NCI-H446 treated with DMSO at 0.1 percent for 48 hours (cell line): Measurements from ENCODE around the gene COL4A2.

Source experiments
- DNase-seq: peaks from one replicate; lab custom pipeline; 2025; lab: John Stamatoyannopoulos, UW

COL4A2 gene

GRCh38 chr13:110306960-110307766 is at the start of gene COL4A2, which contains the start of gene COL4A1:
COL4A2 (plus strand) TSS chr13:110307284; CDS start chr13:110307904, 620 bp downstream.
COL4A1 (minus strand) TSS chr13:110307157; CDS start chr13:110307027, 130 bp downstream.
- DNase-seq: no peak

DNA sequence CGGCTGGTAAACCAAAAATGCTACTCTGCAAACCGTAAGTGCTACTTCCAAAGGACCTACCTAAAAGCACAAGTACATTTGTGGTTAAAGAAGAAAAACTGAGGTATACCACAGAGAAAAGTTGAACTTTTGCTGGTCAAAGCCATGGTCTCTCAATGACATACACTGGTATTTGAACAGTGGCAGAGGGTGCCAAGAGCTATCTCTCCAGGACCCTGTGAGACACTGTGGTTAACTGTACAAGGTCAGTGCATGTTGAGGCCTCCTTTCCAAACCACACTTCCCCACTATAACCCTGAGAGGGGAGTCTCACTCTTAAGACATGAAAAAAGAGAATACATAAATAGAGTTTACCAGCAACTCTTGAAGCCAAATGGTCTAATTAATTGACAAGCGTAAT is 49.7 kb upstream of the COL4A2 start:
- DNase-seq: no peak

DNA sequence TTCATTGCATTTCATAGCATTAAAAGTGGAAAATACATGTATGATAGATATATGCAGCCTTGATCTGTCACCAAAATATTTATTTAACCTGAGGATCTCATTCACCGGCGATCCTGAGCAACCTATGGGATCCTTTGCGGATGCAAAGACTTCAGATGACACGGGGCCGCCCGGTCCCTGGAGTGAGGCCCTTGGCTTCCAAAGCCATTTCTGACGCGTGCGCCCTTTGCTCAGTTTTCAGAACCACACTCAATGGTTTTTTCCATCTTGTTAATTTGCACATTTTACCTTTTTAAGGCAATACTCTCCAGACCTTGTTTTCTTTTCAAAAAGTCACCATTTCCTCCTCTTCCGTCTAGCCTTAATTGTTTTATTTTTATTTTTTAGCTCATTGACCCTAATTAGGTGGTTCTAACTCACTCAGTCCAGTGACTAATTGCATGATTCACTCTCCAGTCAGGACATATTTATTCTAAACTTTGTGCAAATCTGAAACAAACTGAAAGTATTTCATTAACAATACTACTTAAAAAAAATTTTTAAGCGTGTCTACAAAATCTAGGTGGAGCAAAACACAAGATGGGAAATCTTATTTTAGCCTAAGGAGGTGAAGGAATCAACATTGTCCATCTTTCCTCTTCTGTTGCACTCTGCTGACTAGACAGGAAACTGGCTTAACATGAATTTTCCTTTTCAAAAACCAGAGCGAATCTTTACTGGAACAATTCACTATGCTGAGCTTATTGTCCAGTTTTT is 48.0 kb upstream of the COL4A2 start:
- DNase-seq: no peak

DNA sequence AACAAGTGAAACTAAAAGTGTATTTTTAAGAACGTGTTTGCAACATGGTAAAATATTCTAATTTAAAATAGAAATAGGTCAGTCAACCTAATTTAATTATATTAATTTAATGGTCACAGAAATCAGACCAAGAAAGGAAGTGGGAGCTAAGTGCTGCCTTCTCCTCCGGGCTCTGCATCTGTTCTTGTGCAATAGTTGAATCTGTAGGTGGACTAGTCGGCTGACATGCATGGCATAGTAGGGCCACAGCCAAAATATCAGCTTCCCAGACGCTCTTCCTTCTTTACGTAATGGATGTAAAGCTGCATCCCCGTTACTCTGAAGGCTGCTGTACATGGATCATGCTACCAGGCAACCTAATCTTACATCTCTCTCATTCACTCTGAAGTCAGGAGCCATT is 47.4 kb upstream of the COL4A2 start:
- no peak for DNase-seq

- no peak for DNase-seq
Observed at GRCh38 chr13:110261166-110262081, 45.7 kb upstream of the COL4A2 start.

- no peak for DNase-seq
Observed at GRCh38 chr13:110262082-110262436, 45.0 kb upstream of the COL4A2 start.

GRCh38 chr13:110262508-110263291 is 44.4 kb upstream of the COL4A2 start:
- DNase-seq: no peak

- no peak for DNase-seq
Observed at GRCh38 chr13:110263404-110263803, 43.7 kb upstream of the COL4A2 start.

DNA sequence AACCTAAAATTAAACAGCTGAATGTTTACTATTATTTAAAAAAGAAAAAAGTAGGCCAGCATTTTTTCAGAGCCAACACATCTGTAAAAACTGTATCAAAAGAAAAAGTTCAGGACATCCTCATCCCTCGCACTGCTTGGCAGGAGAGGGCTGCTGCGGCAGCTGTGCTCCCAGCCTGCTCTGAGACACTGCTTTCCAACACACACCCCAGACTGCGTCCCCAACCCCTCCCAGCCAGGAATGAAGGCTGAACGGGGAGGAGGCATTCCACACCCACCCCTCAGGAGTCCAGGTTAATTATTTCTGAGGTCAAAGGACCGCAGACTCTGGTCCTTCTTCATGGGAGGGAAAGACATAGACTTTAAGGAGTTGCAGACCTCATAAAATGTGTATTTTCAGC is 43.2 kb upstream of the COL4A2 start:
- DNase-seq: no peak

- DNase-seq: no peak
Observed at GRCh38 chr13:110264685-110265275, 42.3 kb upstream of the COL4A2 start.

DNA sequence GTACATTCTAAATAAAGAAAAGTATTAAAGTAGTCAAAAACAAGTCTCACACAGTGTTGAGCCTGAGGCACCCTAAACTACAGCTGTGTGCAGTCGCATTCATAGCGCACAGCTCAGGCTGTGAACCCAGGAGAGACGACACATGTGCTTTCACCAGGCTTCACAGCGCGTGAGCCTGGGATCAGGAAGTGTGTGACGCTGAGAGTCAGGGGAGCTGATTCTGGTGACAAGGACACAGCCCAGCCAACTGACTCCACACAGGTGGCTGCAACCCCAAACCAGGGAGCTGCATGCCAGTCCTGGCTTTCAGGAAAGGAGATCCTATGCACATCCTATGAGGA is 41.8 kb upstream of the COL4A2 start:
- no peak for DNase-seq

GRCh38 chr13:110265682-110266430 is 41.2 kb upstream of the COL4A2 start:
- DNase-seq: no peak

DNA sequence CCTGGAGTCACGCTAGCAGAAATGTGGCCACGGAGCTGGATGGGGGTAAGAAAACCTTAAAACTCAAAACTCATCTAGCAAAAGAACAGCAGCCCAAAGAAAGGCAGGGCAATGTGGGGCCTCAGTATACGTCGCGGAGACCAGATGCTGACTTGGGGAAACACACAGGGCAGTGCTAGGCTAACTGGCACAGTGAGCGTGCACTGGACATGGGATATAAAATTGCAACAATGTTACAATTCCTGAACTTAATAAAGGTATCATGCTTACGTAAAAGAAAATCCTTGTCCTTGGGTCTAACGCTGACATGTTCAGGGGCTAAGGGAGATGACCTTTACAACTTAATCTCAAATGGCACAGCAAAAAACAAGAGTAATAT is 40.7 kb upstream of the COL4A2 start:
- DNase-seq: no peak

DNA sequence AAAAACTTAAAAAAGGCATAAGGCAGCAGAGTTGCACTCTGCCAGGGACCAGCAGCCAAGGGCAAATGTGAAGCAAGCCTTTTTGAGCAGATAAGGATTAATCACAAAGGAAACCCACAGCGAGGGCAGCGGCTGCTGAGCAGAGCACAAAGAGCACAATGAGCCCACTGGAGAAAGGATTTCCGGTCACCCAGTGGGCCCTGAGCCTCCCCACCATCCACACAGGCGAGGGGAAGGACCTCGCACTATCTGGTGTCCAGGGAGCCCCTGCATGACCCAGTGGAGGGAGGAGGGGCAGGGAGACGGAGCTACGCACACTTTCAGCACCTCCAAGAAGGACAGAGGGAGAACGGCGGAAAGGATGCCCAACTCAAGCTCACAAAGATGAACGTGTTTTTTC is 40.1 kb upstream of the COL4A2 start:
- DNase-seq: no peak

- DNase-seq: no peak
Observed at GRCh38 chr13:110268061-110268460, 39.0 kb upstream of the COL4A2 start.

GRCh38 chr13:110268576-110269185 is 38.4 kb upstream of the COL4A2 start:
- DNase-seq: no peak

- DNase-seq: no peak
Observed at GRCh38 chr13:110269509-110270185, 37.4 kb upstream of the COL4A2 start.

GRCh38 chr13:110270507-110270906 is 36.6 kb upstream of the COL4A2 start:
- no peak for DNase-seq

DNA sequence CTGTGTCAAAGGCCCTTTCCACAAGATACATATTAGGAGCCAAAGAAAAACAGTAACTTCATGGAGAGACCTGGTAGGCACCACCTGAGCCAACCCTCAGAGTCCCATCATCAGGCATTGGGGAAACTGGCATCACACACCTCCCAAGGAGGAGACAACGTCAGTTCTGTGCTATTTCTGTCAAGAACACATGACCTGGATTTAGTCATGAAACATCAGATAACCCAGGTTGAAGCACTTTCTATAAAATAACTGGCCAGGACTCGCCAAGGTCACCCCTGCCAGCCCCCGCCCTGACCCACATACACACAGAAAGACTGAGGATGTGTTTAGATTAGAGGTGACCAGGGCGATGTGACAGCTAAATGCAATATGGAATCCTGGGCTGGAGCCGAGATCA is 35.8 kb upstream of the COL4A2 start:
- DNase-seq: no peak
